ENCODE measurements around the gene RBM41.

GRCh38 chrX:107168257-107168656, 49.6 kb upstream of the RBM41 start:
- TF ChIP-seq CTCF (conservative IDR thresholded peaks at IDR 0.05; ENCODE audit: low read depth in 2 of 2) (no peak), POLR2AphosphoS5 (IDR thresholded peaks at IDR 0.05; ENCODE audit: low read depth) (no peak), EZH2 (IDR thresholded peaks at IDR 0.05; ENCODE audit: low read depth, unreplicated experiment) (no peak), JUNB (IDR thresholded peaks at IDR 0.05; ENCODE audit: unreplicated experiment) (no peak), EZH2phosphoT487 (IDR thresholded peaks at IDR 0.05; ENCODE audit: unreplicated experiment) (no peak)
